HG03066 (cell line): ENCODE measurements around the gene NSRP1.
"Not testable (repeated sequence)": the region's sequence is repeated elsewhere in the genome, so short reads cannot be mapped to it uniquely, and the experiment has no call there.

ENCODE experiments used
- ATAC-seq: cut with Tn5 transposase; IDR thresholded peaks from one replicate; pipeline ENCODE4 v1.9.1; 2021; ENCODE audit warnings: low read depth; ENCODE audit not compliant: unreplicated experiment

Gene NSRP1

GRCh38 chr17:30116661-30117551, at the start of gene NSRP1:
TSS of gene NSRP1 (plus strand) at chr17:30116816. CDS start at chr17:30116844, 28 bp downstream.
- peak; percentile 72 for ATAC-seq

GRCh38 chr17:30068465-30068864, 48.2 kb upstream of the NSRP1 start:
- no peak for ATAC-seq

- no peak for ATAC-seq
Measured at GRCh38 chr17:30074254-30074653, 42.4 kb upstream of the NSRP1 start.

GRCh38 chr17:30074730-30075129, 41.9 kb upstream of the NSRP1 start:
- ATAC-seq, result no peak

- ATAC-seq, result no peak
Measured at GRCh38 chr17:30082773-30083172, 33.8 kb upstream of the NSRP1 start.

GRCh38 chr17:30084788-30085187, 31.8 kb upstream of the NSRP1 start:
- no peak for ATAC-seq

- no peak for ATAC-seq
Measured at GRCh38 chr17:30086896-30087295, 29.7 kb upstream of the NSRP1 start.

GRCh38 chr17:30087431-30087830, 29.2 kb upstream of the NSRP1 start:
- ATAC-seq, result not testable (repeated sequence)

GRCh38 chr17:30091121-30091670, 25.4 kb upstream of the NSRP1 start:
- no peak for ATAC-seq

GRCh38 chr17:30091771-30092170, 24.8 kb upstream of the NSRP1 start:
- no peak for ATAC-seq

GRCh38 chr17:30092886-30093285, 23.7 kb upstream of the NSRP1 start:
- no peak for ATAC-seq

GRCh38 chr17:30093463-30094147, 23.0 kb upstream of the NSRP1 start:
- ATAC-seq, result no peak

- ATAC-seq, result no peak
Measured at GRCh38 chr17:30095507-30096244, 20.9 kb upstream of the NSRP1 start.

- ATAC-seq, result no peak
Measured at GRCh38 chr17:30101686-30102390, 14.8 kb upstream of the NSRP1 start.

GRCh38 chr17:30103921-30104320, 12.7 kb upstream of the NSRP1 start:
- ATAC-seq, result no peak

- no peak for ATAC-seq
Measured at GRCh38 chr17:30104575-30105339, 11.9 kb upstream of the NSRP1 start.

- ATAC-seq, result no peak
Measured at GRCh38 chr17:30112794-30113193, 3.8 kb upstream of the NSRP1 start.

- ATAC-seq, result no peak
Measured at GRCh38 chr17:30113213-30113612, 3.4 kb upstream of the NSRP1 start.

GRCh38 chr17:30116345-30116660, 313 bp upstream of the NSRP1 start:
- no peak for ATAC-seq

- no peak for ATAC-seq
Measured at GRCh38 chr17:30117675-30118081, 1.1 kb downstream of the NSRP1 start.
